ENCODE measurements around the gene GULP1.

- TF ChIP-seq POLR2A (IDR thresholded peaks at IDR 0.05) = no peak
- TF ChIP-seq CTCF (IDR thresholded peaks at IDR 0.05) = no peak
Measured at GRCh38 chr2:188294352-188294926, 2.8 kb downstream of the GULP1 start.
